Neural progenitor cell (in vitro differentiated cells): ENCODE results near the gene GALNT2. TPM values are rescaled to one million over a fixed set of nuclear protein-coding genes. Genes with fewer than 3 reads are reported as not detected.
A peak's percentile ranks its signal among the peaks of the same experiment; 100 is the strongest.

Experiments used
- DNase-seq: peaks from one replicate; pipeline ENCODE4 v3.0.0-alpha.2; 2016; ENCODE audit warnings: low spot score
- H2AFZ ChIP-seq: fragments of 200-600 bp; sonication (generic); replicated peaks from 2 replicates; pipeline ENCODE4 v1.6.1; 2016; ENCODE audit warnings: antibody characterized with exemption
- H3F3A ChIP-seq: fragments of 200-600 bp; sonication (generic); 2 replicates; pipeline ENCODE4 v1.6.1; 2016; ENCODE audit warnings: antibody characterized with exemption, low read depth
- H3K27ac ChIP-seq: fragments of 200-600 bp; sonication (generic); 2 replicates; pipeline ENCODE4 v1.5.1; 2016; ENCODE audit warnings: mild to moderate bottlenecking
- H3K27me3 ChIP-seq: fragments of 200-600 bp; sonication (generic); 2 replicates; pipeline ENCODE4 v1.6.1; 2016; ENCODE audit warnings: mild to moderate bottlenecking, moderate library complexity
- H3K36me3 ChIP-seq: fragments of 200-600 bp; sonication (generic); 2 replicates; pipeline ENCODE4 v1.5.1; 2016
- H3K4me1 ChIP-seq: fragments of 200-600 bp; sonication (generic); 2 replicates; pipeline ENCODE4 v1.6.1; 2016; ENCODE audit warnings: mixed run types
- H3K4me2 ChIP-seq: fragments of 200-600 bp; sonication (generic); 2 replicates; pipeline ENCODE4 v1.6.1; 2016
- H3K4me3 ChIP-seq: fragments of 200-600 bp; sonication (generic); 2 replicates; pipeline ENCODE4 v1.5.1; 2016
- H3K79me2 ChIP-seq: fragments of 200-600 bp; sonication (generic); 2 replicates; pipeline ENCODE4 v1.6.1; 2016; ENCODE audit warnings: low read depth
- H3K9ac ChIP-seq: fragments of 200-600 bp; sonication (generic); 2 replicates; pipeline ENCODE4 v1.6.1; 2016
- H3K9me3 ChIP-seq: fragments of 200-600 bp; sonication (generic); 2 replicates; pipeline ENCODE4 v1.5.1; 2016; ENCODE audit warnings: low read depth
- H4K20me1 ChIP-seq: fragments of 200-600 bp; sonication (generic); 2 replicates; pipeline ENCODE4 v1.6.1; 2016; ENCODE audit warnings: low read depth
- H3K27ac Mint-ChIP-seq: 3 replicates; pipeline ENCODE4 v1.8.0; 2021; ENCODE audit warnings: mixed read lengths
- H3K27me3 Mint-ChIP-seq: 2 replicates; pipeline ENCODE4 v1.8.0; 2022; ENCODE audit warnings: low read depth, mild to moderate bottlenecking, inconsistent platforms, moderate library complexity, mixed read lengths; ENCODE audit not compliant: insufficient read depth
- H3K36me3 Mint-ChIP-seq: 3 replicates; pipeline ENCODE4 v1.8.0; 2021; ENCODE audit warnings: mixed read lengths
- H3K4me1 Mint-ChIP-seq: 3 replicates; pipeline ENCODE4 v1.8.0; 2021; ENCODE audit warnings: mixed read lengths
- H3K4me3 Mint-ChIP-seq: 3 replicates; pipeline ENCODE4 v1.8.0; 2021; ENCODE audit warnings: mild to moderate bottlenecking, moderate library complexity, mixed read lengths
- H3K9me3 Mint-ChIP-seq: 3 replicates; pipeline ENCODE4 v1.8.0; 2020; ENCODE audit warnings: mixed read lengths
- EZH2 ChIP-seq: fragments of 200-600 bp; sonication (generic); IDR thresholded peaks from 2 replicates; pipeline ENCODE4 v1.6.1; 2017; ENCODE audit warnings: antibody characterized with exemption, mild to moderate bottlenecking, moderate library complexity
- EZH2phosphoT487 ChIP-seq: fragments of 200-600 bp; sonication (generic); IDR thresholded peaks from 2 replicates; pipeline ENCODE4 v1.6.1; 2017; ENCODE audit warnings: antibody characterized with exemption
- total RNA-seq: library from RNA; depleted of rRNA; stranded (reverse); fragments of >200 nt; gene quantifications from 2 replicates; pipeline ENCODE4 v1.2.3, GENCODE V29; 2015; ENCODE audit warnings: low replicate concordance
- TF ChIP-seq, protein P1 (sequence below): fragments of 200-600 bp; sonication (generic); IDR thresholded peaks from 2 replicates; pipeline ENCODE4 v1.5.1; 2017; ENCODE audit warnings: antibody characterized with exemption, mild to moderate bottlenecking

GALNT2 gene
- total RNA-seq, 1 donor from 2014 or later = 37.6 TPM

DNA sequence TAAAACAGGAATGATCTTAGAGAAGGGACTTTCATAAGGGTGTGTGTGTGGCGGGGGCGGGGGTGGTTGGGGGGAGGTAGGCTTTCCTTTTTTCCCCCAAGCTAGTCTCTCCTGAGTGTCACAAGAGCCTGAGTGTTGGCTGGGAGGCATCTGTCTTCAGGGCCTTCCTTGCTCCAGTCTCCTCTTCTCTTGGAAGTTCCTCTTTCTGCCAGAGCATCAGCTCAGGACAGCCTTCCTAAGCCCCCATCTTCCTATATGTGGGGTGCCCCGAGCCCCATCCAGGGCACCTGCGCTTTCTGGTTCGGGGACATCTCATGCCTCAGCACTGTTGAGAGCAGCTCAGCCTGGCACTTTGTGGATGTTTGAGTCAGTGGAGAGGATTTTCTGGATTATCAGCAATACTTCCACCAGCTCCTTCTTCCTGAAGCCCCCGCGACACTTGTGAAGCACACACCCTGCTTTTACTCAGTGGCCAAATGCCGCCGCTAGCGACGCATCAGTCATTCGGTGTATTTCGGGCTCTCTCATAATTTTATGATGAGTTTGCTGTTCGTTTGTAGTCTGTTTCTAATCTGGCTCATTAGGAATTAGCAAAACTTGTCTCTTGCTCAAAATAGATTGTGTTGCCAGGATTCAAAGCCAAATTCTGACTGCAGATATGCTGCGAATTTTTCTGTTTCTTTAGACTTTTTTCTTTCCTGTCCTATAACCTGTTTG lies 61.7 kb downstream of the GALNT2 start:
- no peak for DNase-seq
- Histone ChIP-seq H3K9ac (no peak overlapping the region), H3K27me3 (no peaks in the 10 kb centered on the region), H2AFZ (no peak overlapping the region), H3K9me3 (no peaks in the 10 kb centered on the region), H3K4me2 (no peak overlapping the region), H3F3A (no peaks in the 10 kb centered on the region), H3K4me3 (no peak overlapping the region), H3K4me1 (peaks cover 36% of the 10 kb centered on the region), H4K20me1 (peaks cover 78% of the 10 kb centered on the region), H3K27ac (no peak overlapping the region), H3K79me2 (peaks cover 67% of the 10 kb centered on the region), H3K36me3 (no peaks in the 10 kb centered on the region)
- H3K36me3 Mint-ChIP-seq = peaks cover 6% of the 10 kb centered on the region
- H3K27ac Mint-ChIP-seq = peak overlapping the region; percentile 51
- H3K9me3 Mint-ChIP-seq = no peaks in the 10 kb centered on the region
- no peaks in the 10 kb centered on the region for H3K27me3 Mint-ChIP-seq
- TF ChIP-seq EZH2 = no peak
- no peak for TF ChIP-seq EZH2phosphoT487
- TF ChIP-seq, protein P1, sequence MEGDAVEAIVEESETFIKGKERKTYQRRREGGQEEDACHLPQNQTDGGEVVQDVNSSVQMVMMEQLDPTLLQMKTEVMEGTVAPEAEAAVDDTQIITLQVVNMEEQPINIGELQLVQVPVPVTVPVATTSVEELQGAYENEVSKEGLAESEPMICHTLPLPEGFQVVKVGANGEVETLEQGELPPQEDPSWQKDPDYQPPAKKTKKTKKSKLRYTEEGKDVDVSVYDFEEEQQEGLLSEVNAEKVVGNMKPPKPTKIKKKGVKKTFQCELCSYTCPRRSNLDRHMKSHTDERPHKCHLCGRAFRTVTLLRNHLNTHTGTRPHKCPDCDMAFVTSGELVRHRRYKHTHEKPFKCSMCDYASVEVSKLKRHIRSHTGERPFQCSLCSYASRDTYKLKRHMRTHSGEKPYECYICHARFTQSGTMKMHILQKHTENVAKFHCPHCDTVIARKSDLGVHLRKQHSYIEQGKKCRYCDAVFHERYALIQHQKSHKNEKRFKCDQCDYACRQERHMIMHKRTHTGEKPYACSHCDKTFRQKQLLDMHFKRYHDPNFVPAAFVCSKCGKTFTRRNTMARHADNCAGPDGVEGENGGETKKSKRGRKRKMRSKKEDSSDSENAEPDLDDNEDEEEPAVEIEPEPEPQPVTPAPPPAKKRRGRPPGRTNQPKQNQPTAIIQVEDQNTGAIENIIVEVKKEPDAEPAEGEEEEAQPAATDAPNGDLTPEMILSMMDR = no peak
- peaks cover 69% of the 10 kb centered on the region for H3K4me1 Mint-ChIP-seq
- no peak overlapping the region for H3K4me3 Mint-ChIP-seq

DNA sequence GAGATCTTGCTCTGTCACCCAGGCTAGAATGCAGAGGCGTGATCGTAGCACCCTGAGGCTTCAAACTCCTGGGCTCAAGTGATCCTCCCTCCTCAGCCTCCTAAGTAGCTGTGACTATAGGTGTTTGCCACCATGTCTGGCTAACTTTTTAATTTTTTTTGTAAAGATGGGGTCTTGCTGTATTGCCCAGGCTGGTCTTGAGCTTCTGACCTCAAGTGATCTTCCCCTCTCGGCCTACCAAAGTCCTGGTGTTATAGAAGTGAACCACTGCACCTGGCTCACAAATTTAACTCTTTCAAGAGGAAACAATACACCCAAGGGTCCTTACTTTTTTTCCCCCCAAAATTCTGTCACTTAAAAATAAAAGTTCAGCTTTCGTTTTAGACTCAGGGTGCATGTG lies 62.3 kb downstream of the GALNT2 start:
- Histone ChIP-seq H3K9ac (no peak overlapping the region), H3K27me3 (no peaks in the 10 kb centered on the region), H2AFZ (no peak overlapping the region), H3K4me2 (no peak overlapping the region), H3K27ac (no peak overlapping the region), H3F3A (no peaks in the 10 kb centered on the region), H3K79me2 (peaks cover 62% of the 10 kb centered on the region), H3K4me3 (no peak overlapping the region), H3K36me3 (no peaks in the 10 kb centered on the region), H3K4me1 (peaks cover 36% of the 10 kb centered on the region), H3K9me3 (no peaks in the 10 kb centered on the region), H4K20me1 (peaks cover 82% of the 10 kb centered on the region)
- Mint-ChIP-seq H3K4me3 (no peak overlapping the region), H3K36me3 (peaks cover 6% of the 10 kb centered on the region), H3K27me3 (no peaks in the 10 kb centered on the region), H3K27ac (no peak overlapping the region), H3K4me1 (peaks cover 64% of the 10 kb centered on the region), H3K9me3 (no peaks in the 10 kb centered on the region)
- TF ChIP-seq EZH2 (no peak), EZH2phosphoT487 (no peak)
- TF ChIP-seq, protein P1 = no peak
- no peak for DNase-seq

- Histone ChIP-seq H3K79me2 (peaks cover 52% of the 10 kb centered on the region), H4K20me1 (peaks cover 88% of the 10 kb centered on the region)
- peaks cover 63% of the 10 kb centered on the region for H3K4me1 Mint-ChIP-seq
These were observed 63.3 kb downstream of the GALNT2 start for GRCh38 chr1:230130172-230130944.

More at GRCh38 chr1:230130172-230130944, 63.3 kb downstream of the GALNT2 start:
- H3K27me3 Mint-ChIP-seq = no peaks in the 10 kb centered on the region
- Histone ChIP-seq H3K27ac (no peak overlapping the region), H3K4me3 (no peak overlapping the region), H3K27me3 (no peaks in the 10 kb centered on the region), H3F3A (no peaks in the 10 kb centered on the region), H3K36me3 (no peaks in the 10 kb centered on the region), H3K4me2 (peak overlapping the region; percentile 35), H3K4me1 (peaks cover 35% of the 10 kb centered on the region), H2AFZ (no peak overlapping the region), H3K9me3 (no peaks in the 10 kb centered on the region), H3K9ac (no peak overlapping the region)
- H3K9me3 Mint-ChIP-seq = no peaks in the 10 kb centered on the region
- peak overlapping the region; percentile 8 for H3K27ac Mint-ChIP-seq
- TF ChIP-seq, protein P1 = no peak
- TF ChIP-seq EZH2phosphoT487 (no peak), EZH2 (no peak)
- peak overlapping the region; percentile 36 for H3K4me3 Mint-ChIP-seq
- H3K36me3 Mint-ChIP-seq = peaks cover 6% of the 10 kb centered on the region
- peak; percentile 46 for DNase-seq
